ENCODE results near the gene APOB.

GRCh38 chr2:21012557-21012937, 31.3 kb downstream of the APOB start:
- TF ChIP-seq CTCF (conservative IDR thresholded peaks at IDR 0.05; ENCODE audit: low read depth, low read length) (no peak), EZH2 (IDR thresholded peaks at IDR 0.05; ENCODE audit: borderline replicate concordance, low read depth, low read length, poor library complexity, severe bottlenecking) (no peak)
